NCI-H345 treated with DMSO at 0.1 percent for 48 hours (cell line): ENCODE results near the gene SEMA5B.

Experiments used
- DNase-seq: peaks from one replicate; lab custom pipeline; 2025; ENCODE audit not compliant: unreplicated experiment; lab: John Stamatoyannopoulos, UW

Gene SEMA5B

GRCh38 chr3:123025642-123026521 is 1.7 kb downstream of the SEMA5B start:
- no peak for DNase-seq

GRCh38 chr3:123024056-123024455 is 3.5 kb downstream of the SEMA5B start:
- no peak for DNase-seq

GRCh38 chr3:123021996-123022510 is 5.5 kb downstream of the SEMA5B start:
- no peak for DNase-seq

- DNase-seq: no peak
These were observed 6.2 kb downstream of the SEMA5B start for GRCh38 chr3:123021388-123021787.

- DNase-seq: no peak
These were observed 6.9 kb downstream of the SEMA5B start for GRCh38 chr3:123020709-123021108.

- DNase-seq: no peak
These were observed 8.0 kb downstream of the SEMA5B start for GRCh38 chr3:123019591-123019990.

- no peak for DNase-seq
These were observed 8.4 kb downstream of the SEMA5B start for GRCh38 chr3:123019161-123019560.

GRCh38 chr3:123018683-123019082 is 8.9 kb downstream of the SEMA5B start:
- DNase-seq: no peak

- no peak for DNase-seq
These were observed 12.0 kb downstream of the SEMA5B start for GRCh38 chr3:123015596-123015995.

GRCh38 chr3:123013876-123014275 is 13.7 kb downstream of the SEMA5B start:
- DNase-seq: no peak

GRCh38 chr3:123012652-123013051 is 14.9 kb downstream of the SEMA5B start:
- no peak for DNase-seq

- DNase-seq: no peak
These were observed 16.1 kb downstream of the SEMA5B start for GRCh38 chr3:123011447-123011846.

- DNase-seq: no peak
These were observed 18.7 kb downstream of the SEMA5B start for GRCh38 chr3:123008840-123009239.

- DNase-seq: no peak
These were observed 21.0 kb downstream of the SEMA5B start for GRCh38 chr3:123006609-123007008.

GRCh38 chr3:123005291-123005690 is 22.3 kb downstream of the SEMA5B start:
- DNase-seq: no peak

- DNase-seq: no peak
These were observed 23.2 kb downstream of the SEMA5B start for GRCh38 chr3:123004201-123004918.

GRCh38 chr3:123002749-123003497 is 24.6 kb downstream of the SEMA5B start:
- DNase-seq: no peak

- no peak for DNase-seq
These were observed 25.3 kb downstream of the SEMA5B start for GRCh38 chr3:123002100-123002748.

- DNase-seq: no peak
These were observed 28.7 kb downstream of the SEMA5B start for GRCh38 chr3:122998856-122999255.

GRCh38 chr3:122998206-122998605 is 29.4 kb downstream of the SEMA5B start:
- no peak for DNase-seq

- no peak for DNase-seq
These were observed 31.5 kb downstream of the SEMA5B start for GRCh38 chr3:122996038-122996580.
